ENCODE measurements around the gene DYNLRB1.

The DYNLRB1 gene

GRCh38 chr20:34562641-34563040 lies 46.4 kb downstream of the DYNLRB1 start:
- no peaks in the 10 kb centered on the region for H3K27me3 ChIP-seq (replicated peaks; ENCODE audit: control insufficient read depth, insufficient read depth, low read length)
- H3K4me3 ChIP-seq (replicated peaks; ENCODE audit: low read depth, low read length), result no peak overlapping the region
- no peaks in the 10 kb centered on the region; the same call in 1 of the 2 replicates for H3K36me3 ChIP-seq (ENCODE audit: control insufficient read depth, insufficient read depth, low read length)
- TF ChIP-seq CTCF (IDR thresholded peaks at IDR 0.05; ENCODE audit: insufficient read depth, low read length, poor library complexity, severe bottlenecking), result peak; percentile 54
- no peak for DNase-seq (ENCODE audit: extremely low read depth, insufficient read length)

DNA sequence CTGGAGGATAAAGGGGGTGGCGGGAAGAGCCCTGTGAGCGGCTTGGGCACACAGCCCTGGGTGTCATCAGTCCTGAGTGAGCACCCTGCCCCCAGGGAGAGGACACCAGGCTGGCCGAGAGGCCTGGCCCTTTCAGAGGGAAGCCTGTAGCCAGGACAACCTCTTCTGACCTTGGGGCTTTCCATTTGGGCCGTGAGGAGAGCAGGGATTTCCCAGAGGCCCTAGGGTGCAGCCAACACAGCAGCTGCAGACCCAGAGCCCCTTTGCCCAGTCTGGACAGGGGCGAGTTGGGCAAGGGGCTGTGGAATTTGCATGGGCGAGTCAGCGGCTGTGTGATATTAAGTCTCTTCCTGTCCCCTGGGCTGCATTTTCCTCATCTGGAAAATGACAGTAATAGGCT lies 48.6 kb downstream of the DYNLRB1 start:
- Histone ChIP-seq H3K36me3 (ENCODE audit: control insufficient read depth, insufficient read depth, low read length) (peaks cover 4% of the 10 kb centered on the region), H3K27me3 (replicated peaks; ENCODE audit: control insufficient read depth, insufficient read depth, low read length) (no peaks in the 10 kb centered on the region)
- no peak for TF ChIP-seq CTCF (IDR thresholded peaks at IDR 0.05; ENCODE audit: insufficient read depth, low read length, poor library complexity, severe bottlenecking)

DNA sequence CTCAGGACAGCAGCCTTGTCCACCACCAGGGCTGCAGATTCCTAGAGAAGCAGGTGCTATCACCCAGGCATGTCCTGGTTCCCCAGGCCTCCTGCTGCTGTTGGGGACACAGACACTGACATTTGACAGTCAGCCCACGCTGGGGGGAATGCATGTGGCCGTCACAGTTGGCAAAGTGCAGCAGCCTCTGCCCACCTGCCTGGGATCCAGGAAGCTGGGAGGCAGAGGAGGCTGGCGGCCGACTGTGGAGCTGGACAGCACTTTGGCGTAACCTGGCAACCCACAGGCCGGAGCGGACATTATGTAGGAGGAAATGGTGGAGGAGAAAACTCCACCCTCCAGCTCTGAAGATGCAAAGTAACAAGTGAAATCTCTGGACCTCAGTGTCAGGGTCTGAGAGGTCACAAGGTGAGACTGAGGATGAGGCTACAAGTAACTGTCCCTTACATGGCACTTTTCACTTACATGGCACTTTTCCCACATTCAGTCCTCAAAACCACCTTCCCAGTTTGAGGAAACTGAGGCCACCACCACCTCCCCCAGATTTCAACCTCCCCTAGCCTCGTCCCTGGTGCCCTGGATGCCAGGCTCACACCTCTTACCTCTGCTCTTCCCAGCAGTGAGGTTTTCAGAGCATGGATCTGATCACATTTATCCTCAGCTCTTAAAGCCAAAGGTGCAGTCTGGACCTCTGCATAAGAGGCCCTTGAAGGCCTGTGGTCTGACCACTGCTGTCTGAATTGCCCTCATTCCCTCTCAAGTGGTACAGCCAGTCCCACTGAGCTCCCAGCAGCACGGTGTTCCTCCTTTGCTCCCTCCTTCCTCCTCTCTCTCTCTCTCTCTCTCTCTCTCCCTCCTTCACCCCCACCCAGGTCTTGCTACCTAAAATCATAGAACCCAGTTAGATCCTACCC lies 51.0 kb downstream of the DYNLRB1 start:
- no peaks in the 10 kb centered on the region for H3K27me3 ChIP-seq (replicated peaks; ENCODE audit: control insufficient read depth, insufficient read depth, low read length)
- TF ChIP-seq CTCF (IDR thresholded peaks at IDR 0.05; ENCODE audit: insufficient read depth, low read length, poor library complexity, severe bottlenecking), result no peak
- no peak overlapping the region for H3K4me3 ChIP-seq (replicated peaks; ENCODE audit: low read depth, low read length)
- peaks cover 8% of the 10 kb centered on the region for H3K36me3 ChIP-seq (ENCODE audit: control insufficient read depth, insufficient read depth, low read length)
- DNase-seq (ENCODE audit: extremely low read depth, insufficient read length), result no peak

More for the DNA sequence above, 48.6 kb downstream of the DYNLRB1 start:
- no peak for DNase-seq (ENCODE audit: extremely low read depth, insufficient read length)
- no peak overlapping the region for H3K4me3 ChIP-seq (replicated peaks; ENCODE audit: low read depth, low read length)

DNA sequence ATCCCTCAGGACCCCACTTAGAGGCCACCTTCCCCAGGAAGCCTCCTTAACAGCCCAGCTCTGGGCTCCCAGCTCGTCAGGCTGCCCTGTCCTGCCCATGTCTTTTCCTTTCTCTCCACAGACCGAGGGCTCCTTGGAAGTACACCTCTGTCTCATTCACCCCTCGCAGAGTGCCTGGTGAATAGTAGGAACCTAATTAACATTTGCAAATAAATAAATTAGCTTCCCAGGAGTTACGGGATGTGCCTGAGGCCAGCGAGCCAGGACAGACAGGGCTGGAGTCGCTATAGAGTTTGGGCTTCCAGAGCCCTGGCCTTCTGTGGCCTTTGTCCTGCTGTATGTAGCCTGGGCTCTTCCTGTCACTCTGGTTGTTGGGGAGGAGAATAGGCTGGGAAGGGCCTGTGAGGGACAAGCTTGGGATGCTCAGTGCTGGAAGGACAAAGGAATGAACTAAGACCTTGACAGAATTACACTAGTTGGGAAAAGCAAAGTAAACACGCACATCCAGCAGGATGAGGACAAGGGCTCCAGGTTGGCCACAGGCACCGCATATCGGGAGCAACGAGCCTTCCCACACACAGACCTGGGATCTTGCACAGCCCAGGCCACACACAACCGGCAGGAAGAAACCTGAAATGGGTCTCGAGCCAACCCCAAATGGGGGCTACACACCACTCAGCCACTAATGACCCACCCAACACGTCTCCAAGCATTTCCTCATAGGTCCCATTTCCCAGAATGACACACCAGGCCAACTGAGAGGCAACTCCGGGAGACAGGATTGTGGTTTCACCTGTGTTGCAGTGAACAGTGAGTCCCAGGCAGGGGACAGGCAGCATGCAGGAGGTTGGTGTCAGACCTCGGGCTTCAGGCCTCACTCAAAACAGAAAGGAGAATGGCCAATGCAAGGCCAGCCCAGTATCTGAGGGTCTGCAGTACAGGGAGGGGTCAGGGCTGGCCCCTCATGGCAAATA lies 52.0 kb downstream of the DYNLRB1 start:
- H3K36me3 ChIP-seq (ENCODE audit: control insufficient read depth, insufficient read depth, low read length), result peaks cover 8% of the 10 kb centered on the region
- no peak for TF ChIP-seq CTCF (IDR thresholded peaks at IDR 0.05; ENCODE audit: insufficient read depth, low read length, poor library complexity, severe bottlenecking)
- H3K4me3 ChIP-seq (replicated peaks; ENCODE audit: low read depth, low read length), result no peak overlapping the region

GRCh38 chr20:34569598-34569997 lies 53.4 kb downstream of the DYNLRB1 start:
- Histone ChIP-seq H3K27me3 (replicated peaks; ENCODE audit: control insufficient read depth, insufficient read depth, low read length) (no peaks in the 10 kb centered on the region), H3K4me3 (replicated peaks; ENCODE audit: low read depth, low read length) (no peak overlapping the region), H3K36me3 (ENCODE audit: control insufficient read depth, insufficient read depth, low read length) (peaks cover 8% of the 10 kb centered on the region)
- TF ChIP-seq CTCF (IDR thresholded peaks at IDR 0.05; ENCODE audit: insufficient read depth, low read length, poor library complexity, severe bottlenecking), result no peak
- DNase-seq (ENCODE audit: extremely low read depth, insufficient read length), result no peak

More for the DNA sequence above, 52.0 kb downstream of the DYNLRB1 start:
- H3K27me3 ChIP-seq (replicated peaks; ENCODE audit: control insufficient read depth, insufficient read depth, low read length), result no peaks in the 10 kb centered on the region
- no peak for DNase-seq (ENCODE audit: extremely low read depth, insufficient read length)
